HG03521 (cell line): ENCODE data around the gene HELZ.

Experiments
- ATAC-seq: cut with Tn5 transposase; IDR thresholded peaks from one replicate; pipeline ENCODE4 v1.9.1; 2021; ENCODE audit warnings: mild to moderate bottlenecking, moderate library complexity; ENCODE audit not compliant: unreplicated experiment

Gene HELZ

DNA sequence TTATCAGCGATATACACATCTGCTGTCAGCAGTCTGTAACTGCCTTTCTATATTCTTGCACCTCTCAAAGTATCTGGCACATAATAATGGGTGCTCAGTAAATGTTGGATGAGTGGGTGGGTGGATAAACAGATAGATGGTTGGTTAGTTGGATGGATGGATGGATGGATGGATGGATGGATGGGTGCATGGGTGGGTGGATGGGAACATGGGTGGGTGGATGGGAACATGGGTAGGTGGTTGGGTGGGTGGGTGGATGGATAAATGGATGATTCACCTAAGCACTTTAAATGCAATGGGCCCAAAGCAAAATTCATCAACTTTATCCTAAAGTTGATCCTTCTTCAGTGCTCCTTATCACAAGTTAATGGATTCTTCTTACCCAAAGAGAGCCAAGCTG is 48.6 kb downstream of the HELZ start:
- no peak for ATAC-seq

DNA sequence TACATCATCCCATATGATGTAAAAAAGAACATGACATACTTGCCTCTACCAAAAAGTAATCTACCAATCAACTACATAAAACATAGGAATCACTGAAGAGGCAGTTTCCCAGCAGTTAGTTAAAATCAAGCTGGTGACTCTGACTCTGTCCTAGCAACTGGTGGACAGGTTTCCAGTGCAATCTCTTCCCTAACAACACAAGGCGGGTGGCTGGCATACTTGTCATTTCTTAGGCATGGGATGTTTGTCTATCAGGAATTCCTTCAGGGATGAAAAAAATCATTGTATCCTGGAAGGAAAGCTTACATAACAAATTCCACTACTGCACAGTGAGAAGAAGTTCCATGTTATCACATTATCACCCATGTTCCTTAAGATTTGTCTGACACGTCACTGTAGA is 50.9 kb downstream of the HELZ start:
- ATAC-seq = no peak

DNA sequence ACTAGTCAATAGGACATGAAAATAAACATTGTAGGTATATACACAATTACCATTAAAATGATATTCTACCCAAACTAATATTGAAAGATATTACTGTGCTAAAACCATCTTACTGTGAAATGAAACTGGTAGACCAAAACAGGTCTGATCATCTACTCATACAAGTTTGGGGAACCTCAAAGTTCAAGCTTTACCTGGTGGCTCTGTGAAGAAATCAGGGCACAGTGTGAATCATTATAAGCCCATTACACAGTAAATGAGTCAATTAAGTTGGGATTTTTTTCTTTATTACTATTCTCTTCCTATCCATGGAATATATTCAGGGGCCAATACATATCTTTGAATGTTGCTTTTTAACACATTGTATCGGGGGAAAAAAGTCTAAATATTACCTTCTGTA is 57.1 kb downstream of the HELZ start:
- ATAC-seq = no peak

DNA sequence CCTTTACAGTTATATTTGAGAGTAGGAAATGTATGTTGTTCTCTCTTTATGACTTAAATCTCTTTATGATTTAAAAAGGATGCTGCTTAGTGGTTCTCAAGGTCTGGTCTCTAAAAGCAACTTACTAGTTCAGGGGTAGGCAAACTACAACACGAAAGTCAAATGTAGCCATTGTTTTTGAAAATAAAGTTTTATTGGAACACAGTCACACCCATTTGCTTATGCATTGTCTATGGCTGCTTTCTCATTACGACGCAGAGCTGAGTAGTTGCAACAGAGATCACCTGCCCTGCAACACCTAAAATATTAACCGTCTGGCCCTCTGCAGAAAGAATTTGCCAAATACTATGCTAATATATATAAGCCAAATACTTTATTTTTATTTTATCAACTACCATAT is 58.2 kb downstream of the HELZ start:
- no peak for ATAC-seq

DNA sequence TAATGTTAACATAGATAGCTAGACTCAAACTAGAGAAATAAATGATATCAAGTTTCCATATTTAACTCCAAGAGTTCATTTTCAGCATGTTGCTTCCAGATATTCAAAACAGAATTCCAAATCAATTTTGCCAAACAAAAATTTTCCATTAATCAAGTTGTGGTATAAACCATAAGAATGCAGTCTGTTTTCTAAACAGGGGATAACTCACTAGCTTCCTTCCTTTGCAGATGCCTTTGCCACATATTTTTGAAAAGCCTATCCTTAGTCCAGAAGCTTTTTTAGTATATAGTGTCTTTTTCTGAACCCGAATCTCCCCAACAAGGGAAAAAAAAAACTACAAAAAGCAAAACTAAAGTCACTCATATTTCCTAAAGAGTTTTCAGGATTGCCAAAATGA is 61.5 kb downstream of the HELZ start:
- ATAC-seq = no peak

DNA sequence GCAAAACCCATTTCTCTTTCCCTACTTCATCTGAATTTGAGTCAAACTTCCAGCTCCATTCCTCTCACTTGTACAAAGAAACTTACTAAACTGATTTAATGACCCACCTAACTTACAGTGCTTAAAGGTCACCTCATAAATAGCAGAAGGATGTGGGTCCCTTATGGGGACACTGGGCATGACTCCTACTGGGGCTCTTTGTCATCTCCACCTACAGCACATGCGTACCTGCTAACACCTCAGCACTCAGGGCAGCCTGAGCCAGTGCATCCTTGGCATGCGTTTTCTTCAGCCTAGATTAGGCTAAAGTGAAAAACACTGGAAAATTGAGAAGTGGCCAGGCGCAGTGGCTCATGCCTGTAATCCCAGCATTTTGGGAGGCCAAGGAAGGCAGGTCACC is 63.2 kb downstream of the HELZ start:
- ATAC-seq = no peak

DNA sequence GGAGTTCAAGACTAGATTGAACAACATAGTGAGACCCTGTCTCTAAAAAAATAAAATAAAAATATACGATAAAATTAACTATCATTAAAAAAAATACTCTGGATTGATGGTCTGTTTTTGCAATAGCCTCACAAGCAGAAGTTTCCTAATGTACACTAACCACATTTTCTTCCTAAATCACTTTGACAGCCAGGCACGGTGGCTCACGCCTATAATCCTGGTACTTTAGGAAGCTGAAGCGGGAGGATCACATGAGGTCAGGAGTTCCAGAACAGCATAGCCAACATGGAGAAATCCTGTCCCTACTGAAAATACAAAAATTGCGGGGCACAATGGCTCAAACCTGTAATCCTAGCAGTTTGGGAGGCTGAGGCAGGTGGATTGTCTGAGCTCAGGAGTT is 64.7 kb downstream of the HELZ start:
- ATAC-seq = no peak

DNA sequence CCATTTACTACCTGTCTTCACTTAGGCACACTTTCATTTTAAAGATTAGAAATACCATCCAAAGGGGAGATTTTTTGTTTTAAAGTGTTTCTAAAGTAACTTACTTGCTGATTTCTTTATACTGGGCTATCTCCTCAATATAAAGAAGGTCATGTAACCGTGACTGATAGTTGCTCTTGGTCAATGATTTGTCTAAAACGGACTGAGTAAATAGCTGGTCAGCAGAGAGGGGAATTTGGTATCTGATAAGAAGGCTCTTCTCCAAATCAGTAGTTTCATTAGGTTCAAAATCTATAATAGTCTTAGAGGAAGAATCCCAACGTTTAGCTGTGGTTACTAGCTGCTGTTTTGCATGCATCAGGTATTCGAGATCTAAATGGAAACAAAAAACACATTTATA is 66.4 kb downstream of the HELZ start:
- ATAC-seq = no peak

DNA sequence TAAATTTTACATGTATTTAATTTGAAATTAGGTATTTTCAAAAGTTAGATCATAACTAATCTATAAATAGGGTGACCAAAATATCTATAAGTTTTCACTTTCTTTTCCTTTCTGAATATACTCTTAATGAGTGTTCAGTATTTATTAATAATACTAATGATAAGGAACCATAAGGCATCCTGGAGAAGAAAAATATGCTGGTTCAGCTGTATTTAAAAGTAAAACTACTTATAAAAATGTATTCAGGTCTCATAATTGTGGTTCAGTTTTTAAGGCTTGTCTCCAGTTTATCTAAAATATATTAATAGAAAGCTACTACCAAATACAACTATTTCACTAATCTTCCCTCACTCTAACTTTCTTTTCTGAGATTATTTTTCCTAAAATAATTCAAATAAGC is 67.3 kb downstream of the HELZ start:
- no peak for ATAC-seq

DNA sequence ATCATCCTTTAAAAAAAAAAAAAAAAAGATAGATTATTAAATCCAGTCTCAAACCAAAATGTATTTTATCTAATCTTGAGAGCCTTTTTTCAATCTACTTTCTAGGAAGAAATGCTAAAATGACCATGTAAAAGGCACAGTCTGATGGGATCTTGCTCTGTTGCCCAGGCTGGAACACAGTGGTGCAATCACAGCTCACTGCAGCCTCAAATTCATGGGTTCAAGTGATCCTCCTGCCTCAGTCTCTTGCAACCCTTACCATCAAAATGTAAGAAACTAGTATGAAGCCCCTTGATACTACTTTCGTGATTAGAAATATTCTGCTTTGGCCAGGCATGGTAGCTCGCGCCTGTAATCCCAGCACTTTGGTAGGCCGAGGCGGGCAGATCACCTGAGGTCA is 70.8 kb downstream of the HELZ start:
- ATAC-seq = no peak

DNA sequence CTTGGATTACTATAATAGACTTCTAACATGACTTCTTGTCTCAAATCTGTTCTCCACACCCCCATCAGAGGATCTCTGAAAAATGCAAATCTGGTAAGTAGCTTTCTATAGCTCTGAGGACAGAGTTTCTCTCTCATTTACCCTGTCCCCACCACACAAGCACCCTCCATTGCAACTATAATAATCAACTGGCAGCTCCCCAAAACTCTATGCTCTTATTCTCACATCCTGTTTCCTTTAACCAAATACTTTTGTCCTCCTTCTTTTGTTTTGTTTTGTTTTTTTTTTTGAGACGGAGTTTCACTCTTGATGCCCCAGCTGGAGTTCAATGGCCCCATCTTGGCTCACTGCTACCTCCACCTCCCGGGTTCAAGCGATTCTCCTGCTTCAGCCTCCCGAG is 73.4 kb downstream of the HELZ start:
- ATAC-seq = peak; percentile 93

DNA sequence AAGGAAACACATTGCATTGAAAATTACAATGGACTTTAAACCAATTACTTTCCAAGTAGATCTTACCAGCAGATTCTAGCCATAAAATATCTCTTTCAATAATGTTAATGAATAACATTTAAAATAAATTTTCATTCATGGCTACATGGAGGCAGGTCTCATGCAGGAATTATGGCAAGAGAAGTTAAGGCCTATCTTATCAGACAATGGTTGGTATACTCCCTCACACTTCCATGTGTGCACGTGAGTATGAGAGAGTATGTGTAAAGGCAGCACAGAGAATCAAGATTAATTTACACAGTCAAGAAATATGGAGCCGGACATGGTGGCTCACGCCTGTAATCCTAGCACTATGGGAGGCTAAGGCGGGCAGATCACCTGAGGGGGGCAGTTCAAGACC is 76.5 kb downstream of the HELZ start:
- ATAC-seq = no peak

DNA sequence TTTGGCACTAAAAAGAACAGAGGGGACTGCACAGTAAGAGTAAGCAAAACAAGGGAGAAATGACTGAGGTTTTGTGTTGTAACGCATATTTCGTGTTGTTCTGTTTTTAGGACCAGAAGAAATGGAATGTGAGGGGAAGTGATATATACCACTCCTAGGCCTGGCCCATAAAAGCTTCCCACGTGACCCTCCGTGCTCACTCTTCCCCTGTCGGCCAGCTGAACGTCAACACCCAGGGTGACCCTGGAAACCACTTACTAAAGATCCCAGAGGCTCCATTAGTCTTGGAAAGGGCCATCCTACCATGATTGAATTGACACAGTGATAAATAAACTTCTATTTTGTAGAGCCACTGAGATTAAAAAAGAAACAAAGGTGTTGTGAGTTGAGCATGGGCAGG is 79.8 kb downstream of the HELZ start:
- no peak for ATAC-seq

DNA sequence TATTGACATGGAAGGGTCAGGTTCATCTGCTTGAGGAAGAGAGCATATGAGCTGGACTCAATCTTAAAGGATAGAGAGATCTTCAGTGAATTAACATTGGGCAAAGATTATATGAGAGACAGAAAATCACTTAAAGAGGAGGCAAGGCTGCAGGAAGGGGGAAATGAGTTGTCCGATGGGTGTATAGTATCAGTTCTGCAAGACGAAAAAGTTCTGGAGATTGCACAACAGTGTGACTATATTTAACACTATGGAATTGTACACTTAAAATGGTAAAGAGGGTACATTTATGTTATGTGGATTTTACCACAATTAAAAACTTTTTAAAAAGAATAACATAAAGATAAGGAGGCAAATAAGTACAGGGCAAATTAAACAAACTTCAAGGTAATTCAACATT is 80.7 kb downstream of the HELZ start:
- no peak for ATAC-seq

DNA sequence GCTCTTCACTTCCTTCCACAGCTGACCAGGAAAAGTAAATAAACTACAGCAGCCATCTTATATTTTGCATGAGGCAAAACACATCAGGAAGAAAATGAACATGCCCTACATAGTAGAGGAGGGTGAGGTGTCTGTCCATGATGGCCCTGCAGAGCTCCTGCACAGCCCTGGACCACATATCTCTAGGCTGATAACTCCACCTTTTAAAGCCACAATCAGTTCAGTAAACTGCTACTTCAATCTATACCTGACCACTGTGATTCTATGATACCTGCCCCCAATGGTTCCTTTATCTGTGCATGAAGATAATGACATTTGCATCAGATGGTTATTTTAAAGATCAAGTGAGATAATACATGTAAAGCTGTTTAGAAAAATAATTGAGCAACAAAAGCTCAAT is 82.2 kb downstream of the HELZ start:
- no peak for ATAC-seq

DNA sequence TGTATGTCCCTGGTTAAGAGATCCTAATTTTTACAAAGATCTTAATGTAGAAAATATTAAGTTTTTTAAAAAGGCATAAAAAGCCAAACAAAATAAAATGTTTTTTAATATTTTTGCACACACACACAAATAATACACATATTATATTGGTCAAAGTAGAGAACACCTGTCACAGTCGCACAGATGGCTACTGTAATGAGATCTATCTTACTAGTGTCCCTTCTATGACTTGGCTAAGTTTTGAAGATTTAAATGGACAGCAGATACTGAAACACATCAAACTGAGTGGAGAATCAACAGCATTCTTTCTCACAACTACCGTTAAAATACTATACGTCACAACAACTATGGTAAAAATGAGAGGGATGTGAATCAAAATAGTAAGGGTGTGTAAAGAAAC is 83.4 kb downstream of the HELZ start:
- ATAC-seq = no peak

DNA sequence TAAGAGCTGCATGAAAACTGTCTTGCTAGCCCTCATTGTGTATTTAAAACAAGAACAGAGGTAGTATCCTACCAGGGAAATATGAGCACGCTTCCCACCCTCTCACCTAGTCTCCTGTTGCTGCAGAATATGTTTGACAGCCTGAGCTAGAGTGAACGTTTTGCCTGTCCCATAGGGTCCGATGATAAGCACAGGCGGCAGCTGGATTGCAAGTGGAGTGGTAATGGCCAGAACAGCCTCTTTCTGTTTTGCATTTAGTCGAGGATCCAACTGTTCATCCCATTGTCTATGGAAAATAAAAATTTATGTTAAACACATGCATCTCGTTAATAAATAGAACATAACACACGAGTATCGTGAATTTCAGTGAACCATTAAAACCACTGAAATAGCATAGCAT is 84.2 kb downstream of the HELZ start:
- ATAC-seq = no peak

DNA sequence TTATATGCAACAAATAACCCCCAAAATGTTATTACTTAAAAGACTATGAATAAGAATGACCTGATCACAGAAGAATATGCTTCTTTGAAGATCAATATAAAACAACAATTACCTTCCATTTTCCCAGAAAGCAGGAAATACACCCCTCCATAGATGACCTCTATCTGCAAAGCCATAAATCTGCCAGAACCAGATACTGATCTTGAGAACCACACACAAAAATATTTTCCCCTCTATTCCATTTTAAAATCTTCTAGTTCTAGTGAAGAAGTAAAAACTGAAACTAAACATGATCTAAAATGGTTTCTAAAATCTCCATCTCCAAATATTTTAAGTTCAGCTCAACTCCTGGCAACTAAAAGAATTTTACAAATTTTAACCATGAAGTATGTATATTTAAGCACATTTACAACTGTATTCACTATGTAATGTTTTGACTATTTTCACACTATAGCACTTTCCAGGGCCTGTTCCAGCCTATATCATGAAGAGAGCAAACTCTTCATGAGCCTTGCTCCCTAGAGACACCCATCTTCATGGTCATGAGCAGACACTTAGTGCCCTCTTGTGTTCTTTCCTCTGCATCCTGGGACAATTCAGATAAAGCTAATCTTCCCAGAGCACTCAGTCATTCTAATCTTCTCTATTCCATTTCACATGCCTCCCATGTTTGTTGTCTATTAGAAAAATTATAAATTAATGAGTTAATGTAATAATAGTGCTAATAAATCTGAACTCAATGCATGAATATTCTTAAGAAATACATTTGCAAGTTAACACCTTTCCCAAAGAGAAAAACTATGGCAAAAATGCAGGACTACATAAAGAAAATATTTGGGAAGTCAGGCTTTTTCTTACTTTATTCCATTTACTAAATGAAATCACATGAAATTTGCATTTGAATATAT is 87.0 kb downstream of the HELZ start:
- no peak for ATAC-seq

DNA sequence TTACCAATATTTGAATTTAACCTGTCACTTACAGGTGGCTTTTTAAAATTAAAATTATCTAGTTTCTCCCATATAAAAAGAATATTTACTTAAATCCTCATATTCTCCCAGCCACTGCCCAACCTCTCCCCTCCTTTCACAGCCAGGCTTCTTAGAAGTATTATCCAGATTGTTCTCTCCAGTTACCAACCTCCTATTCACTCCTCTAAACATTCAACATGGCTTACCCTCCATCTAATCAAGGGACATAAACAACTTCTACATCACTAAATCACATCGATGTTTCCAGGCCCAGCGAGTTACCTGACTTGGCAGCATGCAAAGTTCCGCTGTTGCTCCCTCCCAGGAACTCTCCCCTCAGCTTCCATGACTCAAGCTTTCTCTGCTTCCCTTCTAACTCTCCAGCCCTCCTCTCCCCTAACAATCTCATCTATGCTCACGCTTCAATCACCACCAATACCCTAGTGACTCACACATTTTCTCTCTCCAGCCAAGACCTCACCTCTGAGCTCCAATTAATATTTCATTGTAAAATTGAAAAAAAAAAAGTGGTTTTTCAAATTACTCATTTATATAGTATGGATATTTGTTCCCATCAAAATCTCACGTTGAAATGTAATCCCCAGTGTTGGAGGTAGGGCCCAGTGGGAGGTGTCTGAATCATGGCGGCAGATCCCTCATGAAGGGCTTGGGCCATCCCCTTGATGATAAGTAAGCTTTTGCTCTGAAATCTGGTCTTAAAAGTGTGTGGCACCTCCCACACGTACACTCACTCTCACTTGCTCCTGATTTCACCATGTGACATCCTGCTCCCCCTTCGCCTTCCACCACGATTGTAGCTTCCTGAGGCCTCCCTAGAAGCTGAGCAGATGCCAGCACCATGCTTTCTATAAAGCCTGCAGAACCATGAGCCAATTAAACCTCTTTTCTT is 88.5 kb downstream of the HELZ start:
- ATAC-seq = no peak

DNA sequence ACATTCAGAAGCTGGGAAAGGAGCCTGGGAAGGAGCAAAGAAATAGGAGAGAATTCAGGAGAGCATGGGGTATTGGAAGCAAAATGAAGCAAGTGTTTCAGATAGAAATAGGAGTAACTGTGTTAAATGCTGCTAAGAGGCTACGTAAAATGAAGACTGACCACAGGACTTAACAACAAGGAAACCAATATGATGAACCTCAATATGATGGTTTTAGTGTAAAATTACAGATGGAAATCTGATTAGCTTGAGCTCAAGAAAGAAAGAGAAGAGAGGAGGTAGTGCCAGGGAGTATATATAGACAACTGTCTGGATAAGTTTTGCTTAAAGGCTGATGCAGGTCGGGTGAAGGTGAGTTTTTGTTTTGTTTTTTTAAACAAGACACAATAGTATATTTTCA is 92.2 kb downstream of the HELZ start:
- ATAC-seq = no peak

DNA sequence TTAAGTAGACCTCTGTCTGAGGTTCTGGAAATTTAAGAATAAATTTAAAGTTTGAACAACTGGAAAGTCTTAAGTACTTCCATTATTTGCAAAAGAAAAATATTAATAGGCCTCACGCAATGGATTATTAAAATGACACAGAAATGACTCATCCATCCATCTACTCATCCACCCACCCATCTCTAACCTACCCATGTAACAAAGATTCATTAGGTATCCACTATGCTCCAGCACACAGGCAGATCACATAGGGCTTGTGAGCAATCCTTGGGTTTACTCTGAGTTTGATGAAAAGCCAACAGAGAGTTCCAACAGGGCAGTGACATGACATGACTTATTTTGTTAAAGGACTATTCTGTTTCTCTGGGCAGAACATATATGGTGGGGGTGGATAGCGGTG is 93.3 kb downstream of the HELZ start:
- no peak for ATAC-seq

DNA sequence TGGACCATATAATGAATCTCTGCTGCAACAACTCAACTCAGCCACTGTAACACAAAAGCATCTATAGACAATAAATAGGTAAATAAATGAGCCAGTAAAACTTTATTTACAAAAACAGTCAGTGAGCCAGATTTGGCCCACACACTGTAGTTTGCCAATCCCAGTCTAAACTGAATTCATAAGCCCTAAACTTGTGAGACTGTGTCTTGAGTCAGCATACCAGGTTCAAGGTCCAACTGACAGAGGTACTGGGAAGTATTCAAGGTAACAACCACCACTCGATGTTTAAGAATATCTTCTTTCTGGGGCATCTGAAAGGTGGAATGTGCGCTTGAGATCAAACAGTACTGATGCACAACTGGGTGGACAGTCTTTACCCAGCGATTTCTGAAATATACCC is 94.2 kb downstream of the HELZ start:
- no peak for ATAC-seq
